Astrocyte (in vitro differentiated cells and primary cell): ENCODE results near the gene ME1.

ENCODE experiments used
- EZH2 ChIP-seq: IDR thresholded peaks from 2 replicates; pipeline ENCODE4 v1.6.1; 2012; ENCODE audit warnings: mild to moderate bottlenecking, low read length, inconsistent platforms; ENCODE audit not compliant: insufficient read depth
- TF ChIP-seq, protein P1 (sequence below): IDR thresholded peaks from 2 replicates; pipeline ENCODE4 v1.5.1; 2011; ENCODE audit warnings: low read depth, mild to moderate bottlenecking, inconsistent platforms, low read length, moderate library complexity; ENCODE audit not compliant: insufficient read depth

- TF ChIP-seq, protein P1, sequence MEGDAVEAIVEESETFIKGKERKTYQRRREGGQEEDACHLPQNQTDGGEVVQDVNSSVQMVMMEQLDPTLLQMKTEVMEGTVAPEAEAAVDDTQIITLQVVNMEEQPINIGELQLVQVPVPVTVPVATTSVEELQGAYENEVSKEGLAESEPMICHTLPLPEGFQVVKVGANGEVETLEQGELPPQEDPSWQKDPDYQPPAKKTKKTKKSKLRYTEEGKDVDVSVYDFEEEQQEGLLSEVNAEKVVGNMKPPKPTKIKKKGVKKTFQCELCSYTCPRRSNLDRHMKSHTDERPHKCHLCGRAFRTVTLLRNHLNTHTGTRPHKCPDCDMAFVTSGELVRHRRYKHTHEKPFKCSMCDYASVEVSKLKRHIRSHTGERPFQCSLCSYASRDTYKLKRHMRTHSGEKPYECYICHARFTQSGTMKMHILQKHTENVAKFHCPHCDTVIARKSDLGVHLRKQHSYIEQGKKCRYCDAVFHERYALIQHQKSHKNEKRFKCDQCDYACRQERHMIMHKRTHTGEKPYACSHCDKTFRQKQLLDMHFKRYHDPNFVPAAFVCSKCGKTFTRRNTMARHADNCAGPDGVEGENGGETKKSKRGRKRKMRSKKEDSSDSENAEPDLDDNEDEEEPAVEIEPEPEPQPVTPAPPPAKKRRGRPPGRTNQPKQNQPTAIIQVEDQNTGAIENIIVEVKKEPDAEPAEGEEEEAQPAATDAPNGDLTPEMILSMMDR: no peak
- no peak for TF ChIP-seq EZH2
Measured at GRCh38 chr6:83369692-83370091, 61.2 kb downstream of the ME1 start.
